ENCODE measurements around the gene FKBP9. TPM values are rescaled to one million over a fixed set of nuclear protein-coding genes. Genes with fewer than 3 reads are reported as not detected.

The FKBP9 gene
- total and polyA plus RNA-seq, 11 donors = 37.1 to 146 (median 121) TPM

DNA sequence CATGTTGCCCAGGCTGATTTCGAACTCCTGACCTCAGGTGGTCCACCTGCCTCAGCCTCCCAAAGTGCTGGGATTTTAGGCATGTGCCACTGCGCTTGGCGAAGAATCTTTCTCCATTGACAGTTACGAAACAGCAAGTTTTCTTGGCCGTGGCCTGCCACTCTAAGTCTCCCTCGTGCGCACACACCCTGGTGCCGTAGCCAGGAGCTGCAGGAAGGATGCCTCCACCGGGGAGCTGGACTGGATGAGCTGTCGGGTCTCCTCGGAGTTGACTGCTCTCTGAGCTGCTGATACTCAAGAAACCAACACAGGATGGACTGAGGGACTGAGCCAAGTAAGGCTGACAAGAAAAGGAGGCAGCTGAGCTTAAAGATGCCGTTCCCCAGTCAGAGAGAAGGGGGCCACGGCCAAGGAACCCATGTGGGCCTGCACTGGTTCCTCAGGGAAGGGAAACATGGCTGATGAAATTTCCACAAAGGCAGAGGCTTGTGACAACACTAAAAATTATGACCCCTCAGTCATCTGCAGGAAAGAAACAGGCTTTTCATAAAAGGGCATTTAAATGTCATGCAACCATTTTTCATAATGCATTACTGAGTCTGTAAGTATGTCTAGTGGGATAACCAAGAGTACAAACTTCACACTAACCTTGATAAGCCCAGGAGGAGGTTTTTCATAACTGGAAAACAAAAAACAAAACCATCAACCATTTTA is 27.7 kb upstream of the FKBP9 start:
- no peaks in the 10 kb centered on the region for H3K27me3 ChIP-seq
- ATAC-seq = no peak
- peaks cover 0 to 87% (median 64%) of the 10 kb centered on the region in 9 donors for H3K36me3 ChIP-seq
- TF ChIP-seq, protein P1, sequence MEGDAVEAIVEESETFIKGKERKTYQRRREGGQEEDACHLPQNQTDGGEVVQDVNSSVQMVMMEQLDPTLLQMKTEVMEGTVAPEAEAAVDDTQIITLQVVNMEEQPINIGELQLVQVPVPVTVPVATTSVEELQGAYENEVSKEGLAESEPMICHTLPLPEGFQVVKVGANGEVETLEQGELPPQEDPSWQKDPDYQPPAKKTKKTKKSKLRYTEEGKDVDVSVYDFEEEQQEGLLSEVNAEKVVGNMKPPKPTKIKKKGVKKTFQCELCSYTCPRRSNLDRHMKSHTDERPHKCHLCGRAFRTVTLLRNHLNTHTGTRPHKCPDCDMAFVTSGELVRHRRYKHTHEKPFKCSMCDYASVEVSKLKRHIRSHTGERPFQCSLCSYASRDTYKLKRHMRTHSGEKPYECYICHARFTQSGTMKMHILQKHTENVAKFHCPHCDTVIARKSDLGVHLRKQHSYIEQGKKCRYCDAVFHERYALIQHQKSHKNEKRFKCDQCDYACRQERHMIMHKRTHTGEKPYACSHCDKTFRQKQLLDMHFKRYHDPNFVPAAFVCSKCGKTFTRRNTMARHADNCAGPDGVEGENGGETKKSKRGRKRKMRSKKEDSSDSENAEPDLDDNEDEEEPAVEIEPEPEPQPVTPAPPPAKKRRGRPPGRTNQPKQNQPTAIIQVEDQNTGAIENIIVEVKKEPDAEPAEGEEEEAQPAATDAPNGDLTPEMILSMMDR (IDR thresholded peaks at IDR 0.05) = no peak
- TF ChIP-seq POLR2A (IDR thresholded peaks at IDR 0.05) = no peak
- no peaks in the 10 kb centered on the region for H3K9me3 ChIP-seq
- WGBS, 4 donors = 81 to 90% (median 83%) methylated on average over 9 to 13 of the region's 13 CpGs
- DNase-seq = no peak
- intact Hi-C loops (cut with DNase I) = no loop called here
- H3K4me1 ChIP-seq = no peaks in the 10 kb centered on the region
- H3K4me3 ChIP-seq = no peak overlapping the region
- H3K27ac ChIP-seq = no peak overlapping the region

DNA sequence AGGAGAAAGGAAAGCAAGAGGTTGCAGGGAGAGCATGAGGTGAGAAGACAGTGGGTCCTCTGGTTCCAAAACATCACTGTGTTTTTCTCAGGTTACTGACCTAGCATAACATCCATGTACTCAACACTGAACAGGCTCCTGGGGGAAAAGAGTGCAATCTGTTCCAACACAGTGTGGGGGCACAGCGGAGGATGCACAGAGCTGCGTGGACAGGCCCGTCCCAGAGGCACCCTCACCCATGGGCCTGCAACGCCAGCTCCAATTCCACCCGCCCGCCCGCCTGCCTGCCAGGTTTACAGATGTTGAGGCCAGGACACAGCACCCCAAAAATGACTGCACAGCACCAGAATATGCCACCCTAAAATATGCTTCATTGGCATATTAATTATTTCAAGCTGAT is 26.9 kb upstream of the FKBP9 start:
- Histone ChIP-seq H3K4me3 (no peak overlapping the region), H3K36me3 (peaks cover 0 to 81% (median 64%) of the 10 kb centered on the region in 9 donors)
- intact Hi-C loops (cut with DNase I) = no loop called here

DNA sequence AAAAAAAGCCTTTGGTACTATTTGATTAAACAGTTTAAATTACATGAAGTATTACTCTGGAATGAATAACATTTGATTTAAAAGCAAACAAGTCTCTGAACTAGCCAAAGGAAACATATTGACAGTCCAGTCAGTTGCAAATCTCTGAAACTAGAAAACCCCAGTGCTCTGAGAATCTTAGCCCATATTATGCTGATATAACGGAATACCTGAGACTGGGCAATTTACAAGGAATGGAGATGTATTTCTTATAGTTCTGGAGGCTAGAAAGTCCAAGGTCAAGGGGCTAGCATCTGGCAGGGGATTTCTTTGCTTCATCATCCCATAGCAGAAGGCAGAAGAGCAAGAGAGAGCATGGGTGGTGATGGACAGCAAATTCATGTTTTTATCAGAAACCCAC is 21.7 kb upstream of the FKBP9 start:
- Histone ChIP-seq H3K4me1 (peaks cover 0 to 36% (median 22%) of the 10 kb centered on the region in 12 donors), H3K27ac (no peak overlapping the region), H3K27me3 (no peaks in the 10 kb centered on the region), H3K9me3 (no peaks in the 10 kb centered on the region), H3K36me3 (peaks cover 0 to 38% (median 31%) of the 10 kb centered on the region in 9 donors), H3K4me3 (no peak overlapping the region)
- no peak for ATAC-seq
- intact Hi-C loops (cut with DNase I) = loop anchor here in 3 of 10 donors (5.0 kb wide), 1 partner anchor 43 kb away; the partner anchor contains the start of gene KBTBD2 (in 3 of the 3)
- no peak for DNase-seq
- TF ChIP-seq, protein P1 (IDR thresholded peaks at IDR 0.05) = no peak
- no peak for TF ChIP-seq POLR2A (IDR thresholded peaks at IDR 0.05)
- 85 to 97% (median 96%) methylated on average over 1 of the region's 1 CpG for WGBS, 4 donors

More for the DNA sequence above, 26.9 kb upstream of the FKBP9 start:
- 85 to 95% (median 94%) methylated on average over 6 to 7 of the region's 7 CpGs for WGBS, 4 donors
- H3K27ac ChIP-seq = no peak overlapping the region
- peaks cover 0 to under 1% (median 0%) of the 10 kb centered on the region in 12 donors for H3K4me1 ChIP-seq
- DNase-seq (no peak), ATAC-seq (no peak)
- H3K27me3 ChIP-seq = no peaks in the 10 kb centered on the region
- no peaks in the 10 kb centered on the region for H3K9me3 ChIP-seq
- TF ChIP-seq POLR2A (IDR thresholded peaks at IDR 0.05) = no peak
- TF ChIP-seq, protein P1 (IDR thresholded peaks at IDR 0.05) = no peak

DNA sequence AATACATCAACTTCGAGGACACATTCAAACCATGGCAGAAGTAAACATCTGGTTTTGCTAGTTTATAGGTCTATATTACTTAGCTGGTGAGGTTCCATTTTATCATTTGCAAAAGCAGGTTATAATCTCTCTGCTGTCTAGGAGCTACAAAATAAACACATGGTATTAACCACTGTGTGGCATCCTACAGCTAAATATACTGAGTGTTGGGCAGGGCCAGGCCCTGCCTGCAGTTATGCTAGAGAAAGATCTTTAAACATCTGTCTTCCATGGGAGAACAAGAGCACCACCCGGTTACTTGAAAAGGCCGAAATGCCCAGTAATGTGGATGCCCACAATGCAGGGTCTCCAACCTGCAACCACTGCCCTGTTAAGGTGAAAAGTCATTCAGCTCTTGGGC is 20.6 kb upstream of the FKBP9 start:
- H3K9me3 ChIP-seq = no peaks in the 10 kb centered on the region
- H3K27ac ChIP-seq = peak overlapping the region in 10 of 12 donors; percentile 27 to 62 (median 56)
- ATAC-seq (peak; percentile 41 to 64 (median 60)), DNase-seq (no peak)
- no peak overlapping the region for H3K4me3 ChIP-seq
- WGBS, 4 donors = 78 to 87% (median 82%) methylated on average over 3 of the region's 3 CpGs
- H3K36me3 ChIP-seq = peaks cover 0 to 27% (median 20%) of the 10 kb centered on the region in 9 donors
- intact Hi-C loops (cut with DNase I) = loop anchor here in 3 of 10 donors (5.0 kb wide), 1 partner anchor 44 kb away; the partner anchor contains the start of gene KBTBD2 (in 3 of the 3)
- TF ChIP-seq, protein P1 (IDR thresholded peaks at IDR 0.05) = no peak
- TF ChIP-seq POLR2A (IDR thresholded peaks at IDR 0.05) = no peak
- peaks cover 3 to 47% (median 29%) of the 10 kb centered on the region in 12 donors for H3K4me1 ChIP-seq
- H3K27me3 ChIP-seq = no peaks in the 10 kb centered on the region

Data from heart left ventricle (tissue), 16 donors.